Measurements from ENCODE around the gene SAGE1.
"Not testable (repeated sequence)": the region's sequence is repeated elsewhere in the genome, so short reads cannot be mapped to it uniquely, and the experiment has no call there.

SAGE1 gene

GRCh38 chrX:135914404-135914803, 20.9 kb downstream of the SAGE1 start:
- no peak for DNase-seq (ENCODE audit: low read depth in 2 of 2)
- TF ChIP-seq, protein P1, sequence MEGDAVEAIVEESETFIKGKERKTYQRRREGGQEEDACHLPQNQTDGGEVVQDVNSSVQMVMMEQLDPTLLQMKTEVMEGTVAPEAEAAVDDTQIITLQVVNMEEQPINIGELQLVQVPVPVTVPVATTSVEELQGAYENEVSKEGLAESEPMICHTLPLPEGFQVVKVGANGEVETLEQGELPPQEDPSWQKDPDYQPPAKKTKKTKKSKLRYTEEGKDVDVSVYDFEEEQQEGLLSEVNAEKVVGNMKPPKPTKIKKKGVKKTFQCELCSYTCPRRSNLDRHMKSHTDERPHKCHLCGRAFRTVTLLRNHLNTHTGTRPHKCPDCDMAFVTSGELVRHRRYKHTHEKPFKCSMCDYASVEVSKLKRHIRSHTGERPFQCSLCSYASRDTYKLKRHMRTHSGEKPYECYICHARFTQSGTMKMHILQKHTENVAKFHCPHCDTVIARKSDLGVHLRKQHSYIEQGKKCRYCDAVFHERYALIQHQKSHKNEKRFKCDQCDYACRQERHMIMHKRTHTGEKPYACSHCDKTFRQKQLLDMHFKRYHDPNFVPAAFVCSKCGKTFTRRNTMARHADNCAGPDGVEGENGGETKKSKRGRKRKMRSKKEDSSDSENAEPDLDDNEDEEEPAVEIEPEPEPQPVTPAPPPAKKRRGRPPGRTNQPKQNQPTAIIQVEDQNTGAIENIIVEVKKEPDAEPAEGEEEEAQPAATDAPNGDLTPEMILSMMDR (IDR thresholded peaks at IDR 0.05; ENCODE audit: low read depth, low read length) = no peak
- H3K4me3 ChIP-seq (replicated peaks in 1 of 2; ENCODE audit: low read depth in 2 of 2, low read length in 2 of 2) = no peak overlapping the region

- DNase-seq (ENCODE audit: low read depth in 2 of 2); H3K4me3 ChIP-seq (replicated peaks in 1 of 2; ENCODE audit: low read depth in 2 of 2, low read length in 2 of 2): not testable (repeated sequence)
Measured at GRCh38 chrX:135920516-135920915, 27.0 kb downstream of the SAGE1 start.

DNA sequence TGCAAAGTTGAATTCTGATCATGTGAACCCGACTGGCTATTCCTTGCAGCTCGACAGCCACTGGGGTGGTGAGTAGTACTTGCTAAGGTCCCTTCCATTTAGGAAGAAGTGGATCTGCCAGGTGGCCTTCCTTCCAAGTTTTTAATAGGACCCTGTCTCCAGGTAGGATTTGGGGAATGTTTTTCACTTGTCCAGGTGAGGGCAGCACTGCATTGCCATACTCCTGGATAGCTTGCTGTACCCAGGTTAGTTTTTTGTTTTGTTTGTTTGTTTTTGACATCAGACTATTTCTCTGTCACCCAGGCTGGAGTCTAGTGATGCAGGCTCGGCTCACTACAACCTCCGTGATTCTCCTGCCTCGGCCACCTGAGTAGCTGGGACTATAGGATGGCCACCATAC, 29.8 kb downstream of the SAGE1 start:
- peak in 1 of 2 donors; percentile 0 for DNase-seq (ENCODE audit: low read depth in 2 of 2)
- H3K4me3 ChIP-seq (replicated peaks in 1 of 2; ENCODE audit: low read depth in 2 of 2, low read length in 2 of 2) = no peak overlapping the region
- TF ChIP-seq, protein P1 (IDR thresholded peaks at IDR 0.05; ENCODE audit: low read depth, low read length) = no peak

DNA sequence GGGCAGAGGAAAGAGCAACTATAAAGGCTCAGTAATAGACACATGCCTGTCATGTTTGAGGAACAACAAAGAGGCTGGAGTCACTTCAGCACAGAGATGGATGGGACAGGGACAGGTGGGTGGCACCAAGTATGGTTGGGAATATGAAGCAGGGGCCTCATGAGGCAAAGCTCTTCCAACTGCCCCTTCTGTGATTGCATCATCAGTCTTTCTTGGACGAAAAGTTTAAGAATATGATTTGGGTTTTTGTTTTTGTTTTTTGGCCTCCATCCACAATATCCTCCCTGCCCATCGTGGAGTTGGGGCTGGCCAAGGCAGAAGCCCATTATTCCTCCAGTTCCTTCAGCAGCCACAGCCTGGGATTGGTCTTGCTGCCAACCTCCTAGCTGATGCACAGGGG, 34.4 kb downstream of the SAGE1 start:
- TF ChIP-seq, protein P1 (IDR thresholded peaks at IDR 0.05; ENCODE audit: low read depth, low read length) = no peak
- no peak for DNase-seq (ENCODE audit: low read depth in 2 of 2)
- H3K4me3 ChIP-seq (replicated peaks in 1 of 2; ENCODE audit: low read depth in 2 of 2, low read length in 2 of 2) = no peak overlapping the region

GRCh38 chrX:135931644-135932487, 38.4 kb downstream of the SAGE1 start:
- TF ChIP-seq, protein P1 (IDR thresholded peaks at IDR 0.05; ENCODE audit: low read depth, low read length) = peak; percentile 67
- DNase-seq (ENCODE audit: low read depth in 2 of 2) = peak; percentile 41 to 42

GRCh38 chrX:135944486-135944885, 51.0 kb downstream of the SAGE1 start:
- no peak for DNase-seq (ENCODE audit: low read depth in 2 of 2)
- H3K4me3 ChIP-seq (replicated peaks in 1 of 2; ENCODE audit: low read depth in 2 of 2, low read length in 2 of 2) = no peak overlapping the region
- TF ChIP-seq, protein P1 (IDR thresholded peaks at IDR 0.05; ENCODE audit: low read depth, low read length) = no peak

More at GRCh38 chrX:135931644-135932487, 38.4 kb downstream of the SAGE1 start:
- H3K4me3 ChIP-seq (replicated peaks in 1 of 2; ENCODE audit: low read depth in 2 of 2, low read length in 2 of 2) = no peak overlapping the region

- DNase-seq (ENCODE audit: low read depth in 2 of 2) = no peak
- H3K4me3 ChIP-seq (replicated peaks in 1 of 2; ENCODE audit: low read depth in 2 of 2, low read length in 2 of 2) = no peak overlapping the region
- TF ChIP-seq, protein P1 (IDR thresholded peaks at IDR 0.05; ENCODE audit: low read depth, low read length) = no peak
Measured at GRCh38 chrX:135951291-135951690, 57.8 kb downstream of the SAGE1 start.
